ENCODE results near the gene FERD3L. TPM values are rescaled to one million over a fixed set of nuclear protein-coding genes. Genes with fewer than 3 reads are reported as not detected.

The FERD3L gene
- total RNA-seq, 1 experiment from 2014 or later, result not detected

DNA sequence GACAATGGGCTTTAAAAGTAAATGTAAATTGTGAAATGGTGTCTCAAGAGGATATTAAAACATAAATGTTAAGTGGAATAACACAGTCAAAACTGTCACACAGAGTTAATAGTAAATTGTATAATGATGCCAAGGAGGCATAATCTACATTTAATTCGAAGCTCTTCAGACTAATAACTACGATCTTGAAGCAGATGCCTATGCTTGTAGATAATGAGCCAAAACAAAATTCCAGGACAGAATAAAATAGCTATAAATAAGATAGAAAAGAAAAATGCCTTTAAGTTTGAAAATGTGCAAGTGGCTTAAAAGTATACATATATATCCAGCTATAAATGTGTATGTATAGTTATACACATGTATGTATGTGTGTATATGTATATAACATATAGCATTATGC is 45.3 kb downstream of the FERD3L start:
- Histone ChIP-seq H3K4me1 (ENCODE audit: insufficient read depth, low read length) (peaks cover 10% of the 10 kb centered on the region; the same call in 1 of the 2 replicates), H2BK120ac (ENCODE audit: low read depth, low read length, poor library complexity, severe bottlenecking) (no peak overlapping the region), H2BK5ac (ENCODE audit: insufficient read length, low read length) (no peak overlapping the region), H3K23me2 (ENCODE audit: insufficient read length, low read depth, low read length, poor library complexity, severe bottlenecking) (no peaks in the 10 kb centered on the region), H3K4me2 (ENCODE audit: insufficient read depth, insufficient read length, low read length) (no peak overlapping the region), H4K20me1 (ENCODE audit: control insufficient read depth, insufficient read depth, insufficient read length) (no peaks in the 10 kb centered on the region), H3K79me1 (ENCODE audit: insufficient read depth, low read depth, low read length, poor library complexity, severe bottlenecking) (no peaks in the 10 kb centered on the region), H4K8ac (replicated peaks; ENCODE audit: insufficient read length, low read depth, low read length) (no peak overlapping the region), H3K56ac (ENCODE audit: insufficient read length, low read depth, low read length) (no peak overlapping the region), H3K27me3 (ENCODE audit: insufficient read depth, low read length) (peaks cover 7% of the 10 kb centered on the region; the same call in 1 of the 2 replicates), H3K18ac (ENCODE audit: insufficient read length, low read depth, low read length) (no peak overlapping the region), H3K14ac (ENCODE audit: insufficient read depth, low read length) (no peak overlapping the region), H3K23ac (ENCODE audit: insufficient read length, low read depth, low read length) (no peak overlapping the region), H3K4ac (ENCODE audit: low read depth, low read length) (no peak overlapping the region), H2BK20ac (ENCODE audit: low read depth, low read length, poor library complexity, severe bottlenecking) (no peak overlapping the region), H3K9ac (ENCODE audit: extremely low read depth, insufficient read length, low read length) (no peak overlapping the region), H2AK5ac (ENCODE audit: insufficient read length, low read length) (no peak overlapping the region), H3K9me3 (ENCODE audit: control insufficient read depth, low read depth, low read length) (no peaks in the 10 kb centered on the region), H2BK12ac (ENCODE audit: insufficient read length, low read depth, low read length) (no peak overlapping the region), H4K5ac (ENCODE audit: insufficient read length, low read depth, low read length) (no peak overlapping the region), H4K91ac (ENCODE audit: insufficient read length, low read depth, low read length) (no peak overlapping the region), H2BK15ac (ENCODE audit: low read depth, low read length) (no peak overlapping the region), H3T11ph (ENCODE audit: low read length) (no peak overlapping the region), H2AFZ (ENCODE audit: low read length) (no peak overlapping the region), H3K79me2 (ENCODE audit: insufficient read depth, low read length) (no peaks in the 10 kb centered on the region), H3K27ac (ENCODE audit: insufficient read length, low read depth, low read length) (no peak overlapping the region)
- no CpG with 5 or more reads among the region's 2 CpGs for WGBS (ENCODE audit: extremely low coverage, insufficient read length, low lambda C conversion rate)
- Mint-ChIP-seq H3K4me3 (no peak overlapping the region), H3K27ac (no peak overlapping the region), H3K36me3 (ENCODE audit: insufficient read depth in 1 of 3, low read depth in 3 of 3) (no peaks in the 10 kb centered on the region), H3K4me1 (peaks cover 16 to 19% of the 10 kb centered on the region in 2 experiments), H3K27me3 (ENCODE audit: low read depth) (peaks cover 44% of the 10 kb centered on the region), H3K9me3 (no peaks in the 10 kb centered on the region)
- TF ChIP-seq, protein P1, sequence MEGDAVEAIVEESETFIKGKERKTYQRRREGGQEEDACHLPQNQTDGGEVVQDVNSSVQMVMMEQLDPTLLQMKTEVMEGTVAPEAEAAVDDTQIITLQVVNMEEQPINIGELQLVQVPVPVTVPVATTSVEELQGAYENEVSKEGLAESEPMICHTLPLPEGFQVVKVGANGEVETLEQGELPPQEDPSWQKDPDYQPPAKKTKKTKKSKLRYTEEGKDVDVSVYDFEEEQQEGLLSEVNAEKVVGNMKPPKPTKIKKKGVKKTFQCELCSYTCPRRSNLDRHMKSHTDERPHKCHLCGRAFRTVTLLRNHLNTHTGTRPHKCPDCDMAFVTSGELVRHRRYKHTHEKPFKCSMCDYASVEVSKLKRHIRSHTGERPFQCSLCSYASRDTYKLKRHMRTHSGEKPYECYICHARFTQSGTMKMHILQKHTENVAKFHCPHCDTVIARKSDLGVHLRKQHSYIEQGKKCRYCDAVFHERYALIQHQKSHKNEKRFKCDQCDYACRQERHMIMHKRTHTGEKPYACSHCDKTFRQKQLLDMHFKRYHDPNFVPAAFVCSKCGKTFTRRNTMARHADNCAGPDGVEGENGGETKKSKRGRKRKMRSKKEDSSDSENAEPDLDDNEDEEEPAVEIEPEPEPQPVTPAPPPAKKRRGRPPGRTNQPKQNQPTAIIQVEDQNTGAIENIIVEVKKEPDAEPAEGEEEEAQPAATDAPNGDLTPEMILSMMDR (conservative IDR thresholded peaks at IDR 0.05), result no peak
- DNase-seq, result no peak

Data from H9 (cell line).